GM10266 (cell line): ENCODE data around the gene TRIM2.

Experiments used
- DNase-seq: peaks from one replicate; pipeline ENCODE4 v3.0.0; 2012; ENCODE audit errors: extremely low spot score
- CTCF ChIP-seq: IDR thresholded peaks from 2 replicates; pipeline ENCODE4 v1.5.1; 2012; ENCODE audit warnings: mild to moderate bottlenecking, low read depth; ENCODE audit not compliant: control insufficient read depth, insufficient read depth; ENCODE audit errors: missing control alignments

TRIM2 gene

GRCh38 chr4:153292897-153293741, 88.9 kb downstream of the TRIM2 start:
- no peak for TF ChIP-seq CTCF
- no peak for DNase-seq

- DNase-seq = no peak
- no peak for TF ChIP-seq CTCF
Measured at GRCh38 chr4:153293742-153294057, 89.5 kb downstream of the TRIM2 start.

- no peak for TF ChIP-seq CTCF
- DNase-seq = no peak
Measured at GRCh38 chr4:153294631-153295030, 90.4 kb downstream of the TRIM2 start.

GRCh38 chr4:153295131-153295755, 91.0 kb downstream of the TRIM2 start:
- no peak for TF ChIP-seq CTCF
- no peak for DNase-seq

- TF ChIP-seq CTCF = no peak
- DNase-seq = no peak
Measured at GRCh38 chr4:153296040-153296823, 92.0 kb downstream of the TRIM2 start.

- TF ChIP-seq CTCF = no peak
- no peak for DNase-seq
Measured at GRCh38 chr4:153297116-153297515, 92.9 kb downstream of the TRIM2 start.
